ENCODE data around the gene DPH1.

The DPH1 gene

GRCh38 chr17:2050300-2051060, 20.5 kb downstream of the DPH1 start:
- DNase-seq (ENCODE audit: low spot score): peak; percentile 70

GRCh38 chr17:2051061-2051932, 21.3 kb downstream of the DPH1 start:
- no peak for DNase-seq (ENCODE audit: low spot score)

DNA sequence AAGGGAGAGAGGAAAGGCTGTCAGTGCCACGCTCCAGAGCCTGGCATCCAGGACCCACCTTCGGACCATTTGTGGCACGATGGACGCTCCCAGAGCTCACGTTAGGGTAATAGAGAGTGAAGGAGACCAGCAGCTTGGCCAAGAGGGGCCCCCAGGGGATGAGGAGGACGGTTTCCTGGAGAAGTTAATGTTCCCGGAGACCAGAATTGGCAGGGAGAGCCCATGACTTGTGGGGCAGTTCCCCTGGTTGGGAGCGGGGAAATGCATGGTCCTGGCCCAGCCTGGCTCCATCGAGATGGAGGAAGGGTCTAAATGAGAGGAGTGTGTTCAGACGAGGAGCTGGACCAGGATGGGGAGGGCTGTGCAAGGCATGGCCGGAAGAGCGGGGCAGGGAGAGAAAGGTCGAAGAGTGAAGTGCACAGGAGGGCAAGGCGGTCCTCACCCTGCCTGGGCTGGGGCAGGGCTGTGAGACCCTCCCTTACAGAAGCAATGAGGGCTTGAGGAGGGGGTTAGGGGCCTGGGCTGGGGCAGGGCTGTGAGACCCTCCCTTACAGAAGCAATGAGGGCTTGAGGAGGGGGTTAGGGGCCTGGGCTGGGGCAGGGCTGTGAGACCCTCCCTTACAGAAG, 22.1 kb downstream of the DPH1 start:
- no peak for DNase-seq (ENCODE audit: low spot score)

GRCh38 chr17:2053380-2054261, 23.7 kb downstream of the DPH1 start:
- peak; percentile 76 for DNase-seq (ENCODE audit: low spot score)

DNA sequence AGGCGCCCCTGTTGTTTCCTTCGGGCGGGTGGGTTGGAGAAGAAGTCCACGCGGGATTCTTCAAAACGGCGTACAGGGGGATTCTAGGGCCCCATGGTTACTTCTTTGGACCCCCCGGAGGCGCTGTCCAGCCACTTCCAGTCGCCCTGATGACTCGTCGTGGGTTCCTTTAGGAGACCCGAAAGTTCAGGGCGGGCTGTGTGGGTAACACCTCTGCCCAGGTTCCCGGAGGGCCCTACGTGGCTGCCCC, 24.2 kb downstream of the DPH1 start:
- DNase-seq (ENCODE audit: low spot score): no peak

DNA sequence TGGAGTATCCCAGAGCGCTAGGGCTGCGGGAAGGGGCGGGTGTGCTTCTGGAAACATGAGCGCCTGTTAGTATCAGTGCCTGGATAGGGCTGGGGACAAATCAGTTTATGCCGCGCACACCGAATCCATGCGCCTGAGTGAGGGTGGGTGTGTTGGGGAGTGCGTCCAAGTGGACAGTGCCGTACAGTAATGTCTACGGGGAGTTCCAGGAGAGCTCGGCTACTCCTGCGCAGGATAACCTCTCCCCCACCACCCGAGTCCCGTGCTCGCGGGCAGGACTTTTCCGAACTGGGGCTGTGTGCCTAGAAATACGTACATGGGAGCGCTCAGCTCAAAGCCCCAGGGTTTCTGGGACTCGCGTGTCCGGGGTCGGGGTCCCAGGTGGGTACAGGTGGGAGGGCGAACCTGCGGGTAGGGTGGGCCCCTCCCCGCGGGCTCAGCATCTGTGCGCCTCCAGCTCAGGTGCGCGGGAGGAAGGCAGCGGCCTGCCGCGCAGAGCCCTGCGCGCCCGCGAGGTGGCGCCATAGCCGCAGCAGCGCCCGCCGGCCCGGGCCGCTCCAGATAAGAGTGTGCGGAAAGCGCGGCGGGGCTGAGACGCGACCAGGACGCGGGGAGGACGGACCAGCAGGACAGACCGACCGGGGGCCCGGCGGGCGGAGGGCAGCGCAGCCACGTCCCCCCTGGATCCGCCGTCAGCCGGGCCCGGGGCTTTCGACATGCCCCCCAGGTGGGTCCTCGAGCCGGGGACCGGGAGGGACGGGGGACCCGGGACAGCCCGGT, 24.7 kb downstream of the DPH1 start, which contains the start of gene HIC1:
Gene HIC1, plus strand, starts transcription at position 592 of the 780 bp plus-strand sequence. CDS start 1,588 bp downstream, outside the sequence.
- peak; percentile 86 for DNase-seq (ENCODE audit: low spot score)

DNA sequence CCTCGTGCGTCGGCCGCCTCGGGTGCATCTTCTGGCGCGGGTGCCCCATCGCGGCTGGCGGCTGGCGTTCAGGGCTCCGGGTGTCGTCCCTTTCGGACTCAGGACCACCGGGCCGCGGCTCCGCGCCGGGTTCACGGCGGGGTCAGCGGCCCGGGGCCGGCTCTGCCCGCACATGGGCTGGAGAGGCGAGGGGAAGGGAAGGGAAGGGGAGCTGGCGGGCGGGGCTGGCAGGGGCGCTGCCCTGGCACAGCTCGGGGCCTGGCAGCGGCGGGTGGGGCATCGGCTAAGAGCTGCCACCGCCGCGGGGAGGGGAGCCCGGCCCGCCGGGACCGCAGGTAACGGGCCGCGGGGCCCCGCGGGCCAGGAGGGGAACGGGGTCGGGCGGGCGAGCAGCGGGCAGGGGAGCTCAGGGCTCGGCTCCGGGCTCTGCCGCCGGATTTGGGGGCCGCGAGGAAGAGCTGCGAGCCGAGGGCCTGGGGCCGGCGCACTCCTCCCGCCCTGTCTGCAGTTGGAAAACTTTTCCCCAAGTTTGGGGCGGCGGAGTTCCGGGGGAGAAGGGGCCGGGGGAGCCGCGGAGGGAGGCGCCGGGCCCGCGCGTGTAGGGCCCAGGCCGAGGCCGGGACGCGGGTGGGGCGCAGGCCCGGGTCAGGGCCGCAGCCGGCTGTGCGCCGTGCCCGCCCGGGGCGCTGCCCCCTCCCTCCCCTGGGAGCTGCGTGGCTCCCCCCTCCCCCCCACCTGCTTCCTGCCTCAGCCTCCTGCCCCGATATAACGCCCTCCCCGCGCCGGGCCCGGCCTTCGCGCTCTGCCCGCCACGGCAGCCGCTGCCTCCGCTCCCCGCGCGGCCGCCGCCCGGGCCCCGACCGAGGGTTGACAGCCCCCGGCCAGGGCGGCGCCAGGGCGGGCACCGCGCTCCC, 25.6 kb downstream of the DPH1 start:
- DNase-seq (ENCODE audit: low spot score): no peak

DNA sequence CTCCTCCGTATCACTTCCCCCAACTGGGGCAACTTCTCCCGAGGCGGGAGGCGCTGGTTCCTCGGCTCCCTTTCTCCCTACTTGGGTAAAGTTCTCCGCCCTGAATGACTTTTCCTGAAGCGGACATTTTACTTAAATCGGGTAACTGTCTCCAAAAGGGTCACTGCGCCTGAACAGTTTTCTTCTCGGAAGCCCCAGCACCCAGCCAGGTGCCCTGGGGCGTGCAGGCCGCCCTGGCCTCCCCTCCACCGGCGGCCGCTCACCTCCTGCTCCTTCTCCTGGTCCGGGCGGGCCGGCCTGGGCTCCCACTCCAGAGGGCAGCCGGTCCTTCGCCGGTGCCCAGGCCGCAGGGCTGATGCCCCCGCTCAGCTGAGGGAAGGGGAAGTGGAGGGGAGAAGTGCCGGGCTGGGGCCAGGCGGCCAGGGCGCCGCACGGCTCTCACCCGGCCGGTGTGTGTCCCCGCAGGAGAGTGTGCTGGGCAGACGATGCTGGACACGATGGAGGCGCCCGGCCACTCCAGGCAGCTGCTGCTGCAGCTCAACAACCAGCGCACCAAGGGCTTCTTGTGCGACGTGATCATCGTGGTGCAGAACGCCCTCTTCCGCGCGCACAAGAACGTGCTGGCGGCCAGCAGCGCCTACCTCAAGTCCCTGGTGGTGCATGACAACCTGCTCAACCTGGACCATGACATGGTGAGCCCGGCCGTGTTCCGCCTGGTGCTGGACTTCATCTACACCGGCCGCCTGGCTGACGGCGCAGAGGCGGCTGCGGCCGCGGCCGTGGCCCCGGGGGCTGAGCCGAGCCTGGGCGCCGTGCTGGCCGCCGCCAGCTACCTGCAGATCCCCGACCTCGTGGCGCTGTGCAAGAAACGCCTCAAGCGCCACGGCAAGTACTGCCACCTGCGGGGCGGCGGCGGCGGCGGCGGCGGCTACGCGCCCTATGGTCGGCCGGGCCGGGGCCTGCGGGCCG, 26.5 kb downstream of the DPH1 start:
- DNase-seq (ENCODE audit: low spot score): no peak

DNA sequence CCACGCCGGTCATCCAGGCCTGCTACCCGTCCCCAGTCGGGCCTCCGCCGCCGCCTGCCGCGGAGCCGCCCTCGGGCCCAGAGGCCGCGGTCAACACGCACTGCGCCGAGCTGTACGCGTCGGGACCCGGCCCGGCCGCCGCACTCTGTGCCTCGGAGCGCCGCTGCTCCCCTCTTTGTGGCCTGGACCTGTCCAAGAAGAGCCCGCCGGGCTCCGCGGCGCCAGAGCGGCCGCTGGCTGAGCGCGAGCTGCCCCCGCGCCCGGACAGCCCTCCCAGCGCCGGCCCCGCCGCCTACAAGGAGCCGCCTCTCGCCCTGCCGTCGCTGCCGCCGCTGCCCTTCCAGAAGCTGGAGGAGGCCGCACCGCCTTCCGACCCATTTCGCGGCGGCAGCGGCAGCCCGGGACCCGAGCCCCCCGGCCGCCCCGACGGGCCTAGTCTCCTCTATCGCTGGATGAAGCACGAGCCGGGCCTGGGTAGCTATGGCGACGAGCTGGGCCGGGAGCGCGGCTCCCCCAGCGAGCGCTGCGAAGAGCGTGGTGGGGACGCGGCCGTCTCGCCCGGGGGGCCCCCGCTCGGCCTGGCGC, 27.3 kb downstream of the DPH1 start:
- no peak for DNase-seq (ENCODE audit: low spot score)

GRCh38 chr17:2057760-2058585, 28.0 kb downstream of the DPH1 start:
- DNase-seq (ENCODE audit: low spot score): no peak

GRCh38 chr17:2058586-2059546, 28.9 kb downstream of the DPH1 start:
- no peak for DNase-seq (ENCODE audit: low spot score)

GRCh38 chr17:2059547-2060384, 29.8 kb downstream of the DPH1 start:
- DNase-seq (ENCODE audit: low spot score): no peak

DNA sequence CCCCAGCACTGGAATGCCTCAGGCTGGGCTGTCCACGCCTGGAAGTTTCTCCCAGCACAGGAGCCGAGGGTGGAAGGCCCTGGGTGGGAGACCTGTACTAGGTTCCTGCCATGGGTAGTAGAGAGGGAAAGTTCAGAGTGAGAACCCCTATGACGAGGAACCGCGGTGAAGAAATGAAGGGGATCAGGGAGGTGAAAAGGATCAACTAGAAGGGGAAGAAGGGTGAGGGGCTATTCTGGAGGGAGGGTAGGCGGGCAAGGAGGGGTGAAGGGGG, 30.4 kb downstream of the DPH1 start:
- DNase-seq (ENCODE audit: low spot score): no peak

DNA sequence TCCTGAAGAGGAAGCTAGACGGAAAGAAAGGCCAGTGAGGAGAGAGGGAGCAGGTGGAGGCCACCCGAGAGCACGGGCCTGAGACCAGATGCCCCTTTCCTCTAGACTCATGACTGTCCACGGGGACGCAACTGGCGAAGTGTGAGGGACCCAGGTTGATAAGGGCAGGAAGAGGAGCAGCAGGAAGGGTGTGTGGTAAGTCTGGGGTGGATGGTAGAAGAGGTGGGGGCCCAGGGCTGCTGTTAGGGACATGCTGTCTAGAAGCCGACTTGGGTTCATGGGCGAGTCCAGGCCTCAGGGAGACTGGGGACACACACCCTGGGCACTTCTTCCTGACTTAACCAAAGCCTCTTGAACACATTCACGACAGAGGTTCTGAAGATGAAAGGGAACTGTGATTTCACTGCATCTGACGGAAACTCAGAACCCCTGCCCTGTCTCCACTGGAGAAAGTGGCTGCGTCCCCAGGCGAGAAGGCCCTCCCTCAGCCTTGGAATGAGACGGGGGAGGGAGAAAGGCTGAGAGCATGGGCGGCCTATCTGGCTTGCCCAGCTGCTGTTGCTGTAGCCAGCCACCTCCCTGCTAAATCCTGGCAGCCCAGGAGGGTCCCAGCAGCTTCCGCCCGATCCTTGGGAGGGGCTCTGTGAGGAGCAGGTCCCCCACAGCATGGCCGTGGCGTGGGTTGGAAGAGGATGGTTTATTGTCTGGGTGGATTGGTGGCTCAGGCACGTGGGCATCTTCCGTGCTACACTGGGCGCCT, 30.9 kb downstream of the DPH1 start:
- no peak for DNase-seq (ENCODE audit: low spot score)

DNA sequence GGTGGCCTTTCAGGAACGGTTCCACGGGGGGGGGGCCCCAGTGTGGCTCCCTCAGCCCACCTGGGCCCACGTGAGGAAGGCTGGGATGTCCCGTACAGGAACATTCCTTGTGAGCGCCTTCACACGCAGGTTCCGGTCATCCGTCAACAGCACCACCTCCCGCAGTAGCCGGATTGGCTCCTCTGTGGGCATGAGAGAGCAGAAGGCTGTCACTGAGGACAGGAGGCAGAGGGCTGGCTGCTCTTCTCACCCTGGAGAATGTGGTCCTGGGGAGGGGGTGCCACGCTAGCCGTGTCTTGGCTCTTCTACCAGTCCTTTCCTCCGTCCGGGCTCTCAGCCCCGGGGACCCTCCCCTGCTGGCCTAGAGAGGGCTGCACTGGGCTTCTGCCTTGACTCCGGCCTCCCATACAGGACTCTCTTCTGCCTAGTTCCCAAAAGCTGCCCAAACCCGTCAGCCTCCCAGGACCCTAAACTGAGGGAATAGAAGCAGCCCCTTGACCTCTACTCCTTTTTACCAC, 31.5 kb downstream of the DPH1 start:
- DNase-seq (ENCODE audit: low spot score): no peak

Measured in cerebellar cortex (tissue), 1 donor.